HEK293 (cell line): Measurements from ENCODE around the gene PNPLA3.
A peak's percentile ranks its signal among the peaks of the same experiment; 100 is the strongest.

ENCODE experiments used
- CTCF ChIA-PET: fragments of 350-600 bp; formaldehyde crosslinking; extraction: SDS; loops from one replicate; lab custom pipeline; 2021; ENCODE audit warnings: antibody characterized with exemption; lab: Yijun Ruan, JAX
- POLR2A ChIA-PET: fragments of 300-600 bp; formaldehyde crosslinking; extraction: SDS; loops from one replicate; lab custom pipeline; 2020; ENCODE audit warnings: antibody characterized with exemption, inconsistent platforms; lab: Yijun Ruan, JAX
- H3K27ac ChIP-seq: fragments of 200-500 bp; sonication (Bioruptor generic); 2 replicates; pipeline ENCODE4 v1.5.1; 2014; ENCODE audit warnings: low read depth, low read length, control low read depth, inconsistent platforms; ENCODE audit errors: extremely low read depth
- H3K36me3 ChIP-seq, 2 experiments: fragments of 200-500 bp in 1 of 2; sonication (Bioruptor generic) in 1 of 2; 1 replicate in 1 of 2; 2 replicates in 1 of 2; pipeline ENCODE4 v1.5.1; 2014 to 2017; ENCODE audit warnings: inconsistent platforms in 2 of 2, low read length in 2 of 2; ENCODE audit not compliant: control insufficient read depth in 2 of 2, insufficient read depth in 1 of 2
- H3K4me1 ChIP-seq: fragments of 200-500 bp; sonication (Bioruptor generic); 2 replicates; pipeline ENCODE4 v1.5.1; 2014; ENCODE audit warnings: mild to moderate bottlenecking, low read length, inconsistent platforms; ENCODE audit not compliant: control insufficient read depth, insufficient read depth
- H3K4me3 ChIP-seq: 2 replicates; pipeline ENCODE4 v1.5.1; 2011; ENCODE audit warnings: low read depth, mild to moderate bottlenecking, control low read depth, low read length, moderate library complexity
- H3K9me3 ChIP-seq: fragments of 200-500 bp; sonication (Bioruptor generic); 2 replicates; pipeline ENCODE4 v1.5.1; 2014; ENCODE audit warnings: low read depth, low read length, inconsistent platforms; ENCODE audit not compliant: control insufficient read depth, insufficient read depth
- HOXA7 ChIP-seq: sonication (generic); formaldehyde crosslinking; IDR thresholded peaks from 2 replicates; pipeline ENCODE4 v1.8.1; 2022; ENCODE audit warnings: missing genetic modification reagents, borderline replicate concordance
- SETDB1 ChIP-seq: IDR thresholded peaks from one replicate; pipeline ENCODE4 v1.6.1; 2017; ENCODE audit warnings: mild to moderate bottlenecking, low read length, moderate library complexity, mixed read lengths; ENCODE audit not compliant: insufficient read length
- ZBTB10 ChIP-seq: fragments of 450-650 bp; formaldehyde crosslinking; IDR thresholded peaks from 2 replicates; pipeline ENCODE4 v1.5.1; 2016; ENCODE audit warnings: missing biosample characterization, missing genetic modification characterization
- ZFP3 ChIP-seq: fragments of 450-650 bp; formaldehyde crosslinking; IDR thresholded peaks from 2 replicates; pipeline ENCODE4 v1.5.1; 2016; ENCODE audit warnings: low read depth, missing biosample characterization, missing genetic modification characterization
- ZFP37 ChIP-seq: fragments of 450-650 bp; formaldehyde crosslinking; IDR thresholded peaks from 2 replicates; pipeline ENCODE4 v1.5.1; 2016; ENCODE audit warnings: missing biosample characterization, missing genetic modification characterization
- ZIC2 ChIP-seq: fragments of 450-650 bp; formaldehyde crosslinking; IDR thresholded peaks from 2 replicates; pipeline ENCODE4 v1.5.1; 2016; ENCODE audit warnings: missing biosample characterization, missing genetic modification characterization
- ZNF2 ChIP-seq: fragments of 450-650 bp; formaldehyde crosslinking; IDR thresholded peaks from 2 replicates; pipeline ENCODE4 v1.5.1; 2016; ENCODE audit warnings: missing biosample characterization, missing genetic modification characterization
- ZNF211 ChIP-seq: fragments of 450-650 bp; formaldehyde crosslinking; IDR thresholded peaks from 2 replicates; pipeline ENCODE4 v1.5.1; 2016; ENCODE audit warnings: low read depth, missing biosample characterization, missing genetic modification characterization
- ZNF223 ChIP-seq: fragments of 450-650 bp; formaldehyde crosslinking; IDR thresholded peaks from 2 replicates; pipeline ENCODE4 v1.5.1; 2016; ENCODE audit warnings: missing biosample characterization, missing genetic modification characterization
- ZNF239 ChIP-seq: fragments of 450-650 bp; formaldehyde crosslinking; IDR thresholded peaks from 2 replicates; pipeline ENCODE4 v1.5.1; 2016; ENCODE audit warnings: missing biosample characterization, missing genetic modification characterization
- ZNF274 ChIP-seq, 2 experiments: fragments of 200-500 bp in 1 of 2; fragments of 450-650 bp in 1 of 2; sonication (Bioruptor generic) in 1 of 2; formaldehyde crosslinking in 1 of 2; IDR thresholded peaks; 2 replicates each; pipeline versions ENCODE4 v1.5.1 to v1.6.1; 2014 to 2016; ENCODE audit warnings: borderline replicate concordance in 1 of 2, inconsistent platforms in 1 of 2, low read length in 1 of 2, missing biosample characterization in 1 of 2, missing genetic modification characterization in 1 of 2
- ZNF362 ChIP-seq: fragments of 450-650 bp; formaldehyde crosslinking; IDR thresholded peaks from 2 replicates; pipeline ENCODE4 v1.5.1; 2016; ENCODE audit warnings: missing biosample characterization, missing genetic modification characterization
- ZNF560 ChIP-seq: fragments of 450-650 bp; formaldehyde crosslinking; IDR thresholded peaks from 2 replicates; pipeline ENCODE4 v1.5.1; 2017; ENCODE audit warnings: missing biosample characterization, missing genetic modification characterization, borderline replicate concordance
- ZNF571 ChIP-seq: fragments of 450-650 bp; formaldehyde crosslinking; IDR thresholded peaks from 2 replicates; pipeline ENCODE4 v1.5.0; 2017; ENCODE audit warnings: missing biosample characterization, missing genetic modification characterization
- ZNF654 ChIP-seq: fragments of 450-650 bp; formaldehyde crosslinking; IDR thresholded peaks from 2 replicates; pipeline ENCODE4 v1.5.1; 2016; ENCODE audit warnings: low read depth, missing biosample characterization, missing genetic modification characterization
- ZNF658 ChIP-seq: fragments of 450-650 bp; formaldehyde crosslinking; IDR thresholded peaks from 2 replicates; pipeline ENCODE4; 2016; ENCODE audit warnings: missing biosample characterization, missing genetic modification characterization
- ZNF747 ChIP-seq: fragments of 450-650 bp; formaldehyde crosslinking; IDR thresholded peaks from 2 replicates; pipeline ENCODE4 v1.5.1; 2016; ENCODE audit warnings: missing biosample characterization, missing genetic modification characterization
- ZNF768 ChIP-seq: fragments of 450-650 bp; formaldehyde crosslinking; IDR thresholded peaks from 2 replicates; pipeline ENCODE4 v1.5.1; 2018; ENCODE audit warnings: missing biosample characterization, mild to moderate bottlenecking, missing genetic modification characterization
- ZNF830 ChIP-seq: fragments of 450-650 bp; IDR thresholded peaks from 2 replicates; pipeline ENCODE4 v1.5.0; 2018; ENCODE audit warnings: missing biosample characterization, missing genetic modification characterization, low read depth, mild to moderate bottlenecking, moderate library complexity
- ZSCAN30 ChIP-seq: fragments of 450-650 bp; IDR thresholded peaks from 2 replicates; pipeline ENCODE4 v1.5.1; 2018; ENCODE audit warnings: missing biosample characterization, mild to moderate bottlenecking, missing genetic modification characterization, moderate library complexity

Gene PNPLA3

GRCh38 chr22:43931771-43932170 is 8.2 kb downstream of the PNPLA3 start:
- CTCF ChIA-PET, result interaction anchor here (8.8 kb wide), 1 partner anchor 13 kb away, joined by 60 read pairs; no protein-coding TSS in a partner anchor
- no peaks in the 10 kb centered on the region for H3K4me1 ChIP-seq
- TF ChIP-seq SETDB1, result no peak
- no peak for TF ChIP-seq ZNF658 (tag by site-specific recombination)
- no peak for TF ChIP-seq ZNF239 (tag by site-specific recombination)
- no peak for TF ChIP-seq ZNF362 (tag by site-specific recombination)
- TF ChIP-seq ZNF560, result no peak
- no peak for TF ChIP-seq ZNF654 (tag by site-specific recombination)
- TF ChIP-seq ZSCAN30 (tag by site-specific recombination), result no peak
- TF ChIP-seq ZNF274 (IDR thresholded peaks at IDR 0.05; ENCODE audit: low read length), result no peak
- TF ChIP-seq ZNF274 (tag by site-specific recombination; IDR thresholded peaks at IDR 0.05; ENCODE audit: borderline replicate concordance), result no peak
- TF ChIP-seq ZNF2 (tag by site-specific recombination), result no peak
- TF ChIP-seq HOXA7, result no peak
- no peak for TF ChIP-seq ZIC2 (tag by site-specific recombination)
- no peak for TF ChIP-seq ZNF830 (tag by site-specific recombination)
- TF ChIP-seq ZNF223 (tag by site-specific recombination), result no peak
- no peak for TF ChIP-seq ZFP37 (tag by site-specific recombination)
- TF ChIP-seq ZNF211 (tag by site-specific recombination), result no peak
- no peak for TF ChIP-seq ZNF571
- TF ChIP-seq ZFP3, result no peak
- no peak for TF ChIP-seq ZBTB10
- H3K9me3 ChIP-seq, result no peaks in the 10 kb centered on the region
- H3K27ac ChIP-seq, result no peak overlapping the region
- H3K4me3 ChIP-seq, result no peak overlapping the region
- peaks cover 0 to 19% of the 10 kb centered on the region in 2 experiments; a peak in 2 of 3 replicates for H3K36me3 ChIP-seq
- POLR2A ChIA-PET, result interaction anchor here (0.8 to 1.2 kb wide), 2 partner anchors 8 to 14 kb away, joined by 3 to 4 read pairs; partner anchors contain the start of gene PNPLA3

GRCh38 chr22:43941449-43941848 is 17.8 kb downstream of the PNPLA3 start:
- CTCF ChIA-PET, result interaction anchor here (0.6 to 11.4 kb wide), 8 partner anchors 11 to 743 kb away, joined by 3 to 109 read pairs (median 4); partner anchors contain the start of gene SAMM50
- no peak overlapping the region for H3K27ac ChIP-seq
- TF ChIP-seq ZNF768 (tag by site-specific recombination) (0 out of 2 replicates have a peak, but pooled peaks have one; percentile 23), ZNF747 (no peak)
- H3K36me3 ChIP-seq, result peaks cover 0 to 23% of the 10 kb centered on the region in 2 experiments; a peak in 1 of 3 replicates
- POLR2A ChIA-PET, result no interaction called here
- no peak overlapping the region for H3K4me3 ChIP-seq
- no peaks in the 10 kb centered on the region for H3K9me3 ChIP-seq
- no peaks in the 10 kb centered on the region for H3K4me1 ChIP-seq
